Ovary (tissue), 9 donors: ENCODE results near the gene MMAB. TPM values are rescaled to one million over a fixed set of nuclear protein-coding genes. Genes with fewer than 3 reads are reported as not detected.

Experiments
- DNase-seq, 5 donors: peaks; one replicate each; pipeline ENCODE4 v3.0.0-alpha.2; 2019 to 2020
- H3K27ac ChIP-seq, 2 donors: fragments of 200-600 bp; one replicate each; pipeline versions ENCODE4 v1.5.1 to v1.8.0; 2019 to 2022
- H3K27me3 ChIP-seq: fragments of 200-600 bp; one replicate; pipeline ENCODE4 v1.8.0; 2022
- H3K36me3 ChIP-seq: fragments of 200-600 bp; sonication (generic); one replicate; pipeline ENCODE4 v1.5.1; 2019
- H3K4me1 ChIP-seq: one replicate; pipeline ENCODE4 v1.8.1; 2013; ENCODE audit warnings: mild to moderate bottlenecking, moderate library complexity; ENCODE audit not compliant: insufficient read depth
- H3K4me3 ChIP-seq: fragments of 200-600 bp; sonication (generic); one replicate; pipeline ENCODE4 v1.5.1; 2017
- H3K9me3 ChIP-seq, 2 donors: fragments of 200-600 bp in 1 of 2; sonication (generic) in 1 of 2; one replicate each; pipeline versions ENCODE4 v1.5.1 to v1.8.1; 2013 to 2019; ENCODE audit warnings: mild to moderate bottlenecking in 1 of 2, moderate library complexity in 1 of 2
- CTCF ChIP-seq, 3 donors: fragments of 450-650 bp in 2 of 3; fragments of 200-600 bp in 1 of 3; IDR thresholded peaks; one replicate each; pipeline versions ENCODE4 v1.5.1 to v1.8.0; 2016 to 2022; ENCODE audit warnings: antibody characterized with exemption in 3 of 3, mild to moderate bottlenecking in 1 of 3
- EP300 ChIP-seq: sonication (generic); formaldehyde crosslinking; IDR thresholded peaks from one replicate; pipeline ENCODE4 v1.6.1; 2017; ENCODE audit warnings: antibody characterized with exemption
- POLR2A ChIP-seq: fragments of 450-650 bp; IDR thresholded peaks from one replicate; pipeline ENCODE4 v1.6.1; 2017; ENCODE audit warnings: antibody characterized with exemption, mild to moderate bottlenecking, moderate library complexity
- WGBS, 3 donors: extraction: QIAGEN DNeasy Blood & Tissue Kit in 1 of 3; methylation state at CpG; one replicate each; pipeline versions ENCODE4 v1.1.5 to v1.1.7; 2013 to 2017; 5-methylcytosine and 5-hydroxymethylcytosine counted together
- intact Hi-C, 4 donors: fragments of 100-400 bp; cut with DNase I; formaldehyde crosslinking; loops; one replicate each; pipeline versions ENCODE4 v1.11.0 to v1.15.1; 2022 to 2023
- polyA plus RNA-seq, 2 donors: library from polyadenylated mRNA; stranded (reverse); fragments of 200-250 nt in 1 of 2; fragments of 350-450 nt in 1 of 2; fragmentation: Illumina TruSeq in 1 of 2; extraction: RNeasy Lipid Tissue Mini Kit (QIAGEN cat#74804) in 1 of 2; gene quantifications; one replicate each; pipeline ENCODE4 v1.2.3, GENCODE V29; 2013 to 2014
- total RNA-seq, 7 donors: library from RNA; depleted of rRNA in 2 of 7; stranded (reverse); fragments of >200 nt in 2 of 7; fragmentation: NEBNext Ultra II Directional in 3 of 7; extraction: Animal tissue kit (Norgen Biotek cat#: 25700) in 3 of 7; gene quantifications; one replicate each; pipeline versions ENCODE4 v1.1.0 to v1.2.4, GENCODE V29; 2016 to 2023
- donor health status: DM: no; HTN: no; CAD: no; lungs with moderate emphysema.
- donor health status: DM: no; HTN: no; CAD: no.
- donor health status: Bipolar disorder and iron deficiency.
- donor health status: DM: yes; HTN: yes; CAD: no.
- donor health status: DM: no; HTN: no; CAD: no.
- donor health status: DM: yes; HTN: yes; CAD: no.

Gene MMAB
- total and polyA plus RNA-seq, 9 donors: 20.2 to 94.9 (median 33.2) TPM

- peaks cover 2% of the 10 kb centered on the region for H3K4me1 ChIP-seq
- no peak overlapping the region for H3K27ac ChIP-seq
- TF ChIP-seq CTCF (IDR thresholded peaks at IDR 0.05) (no peak), EP300 (no peak), POLR2A (no peak)
- no peaks in the 10 kb centered on the region for H3K9me3 ChIP-seq
- intact Hi-C loops: loop anchor here in 1 of 4 donors (2.0 kb wide), 1 partner anchor 176 kb away; no protein-coding TSS in a partner anchor
- 90 to 93% (median 91%) methylated on average over 8 of the region's 8 CpGs for WGBS, 3 donors
- no peaks in the 10 kb centered on the region for H3K36me3 ChIP-seq
- no peak overlapping the region for H3K4me3 ChIP-seq
- no peak for DNase-seq
- H3K27me3 ChIP-seq: no peaks in the 10 kb centered on the region
Observed at GRCh38 chr12:109600995-109601394, 27.7 kb upstream of the MMAB start.

GRCh38 chr12:109600481-109600880 lies 27.2 kb upstream of the MMAB start:
- H3K9me3 ChIP-seq: no peaks in the 10 kb centered on the region
- intact Hi-C loops: loop anchor here in 1 of 4 donors (2.0 kb wide), 1 partner anchor 176 kb away; no protein-coding TSS in a partner anchor
- peaks cover 2% of the 10 kb centered on the region for H3K4me1 ChIP-seq
- no peaks in the 10 kb centered on the region for H3K36me3 ChIP-seq
- TF ChIP-seq CTCF (IDR thresholded peaks at IDR 0.05): no peak
- TF ChIP-seq POLR2A: no peak
- TF ChIP-seq EP300: no peak
- no peak overlapping the region for H3K4me3 ChIP-seq
- DNase-seq: no peak
- WGBS, 3 donors: 62 to 79% (median 70%) methylated on average over 2 of the region's 2 CpGs
- no peak overlapping the region for H3K27ac ChIP-seq
- H3K27me3 ChIP-seq: no peaks in the 10 kb centered on the region

GRCh38 chr12:109599087-109599486 lies 25.8 kb upstream of the MMAB start:
- intact Hi-C loops: loop anchor here (5.0 to 10.0 kb wide), 4 partner anchors 108 to 173 kb away; partner anchors contain the start of gene FAM222A (in 2 of the 4)
- peaks cover 2% of the 10 kb centered on the region for H3K4me1 ChIP-seq
- H3K9me3 ChIP-seq: no peaks in the 10 kb centered on the region
- no peak overlapping the region for H3K27ac ChIP-seq
- DNase-seq: no peak
- H3K36me3 ChIP-seq: no peaks in the 10 kb centered on the region
- 72 to 83% (median 75%) methylated on average over 7 of the region's 7 CpGs for WGBS, 3 donors
- no peak overlapping the region for H3K4me3 ChIP-seq
- no peaks in the 10 kb centered on the region for H3K27me3 ChIP-seq
- TF ChIP-seq CTCF (IDR thresholded peaks at IDR 0.05): no peak
- no peak for TF ChIP-seq POLR2A
- no peak for TF ChIP-seq EP300

- 73 to 79% (median 75%) methylated on average over 11 of the region's 11 CpGs for WGBS, 3 donors
- H3K27ac ChIP-seq: no peak overlapping the region
- no peaks in the 10 kb centered on the region for H3K9me3 ChIP-seq
- peaks cover 2% of the 10 kb centered on the region for H3K4me1 ChIP-seq
- DNase-seq: no peak
- intact Hi-C loops: loop anchor here (5.0 to 10.0 kb wide), 4 partner anchors 109 to 174 kb away; partner anchors contain the start of gene FAM222A (in 2 of the 4)
- H3K4me3 ChIP-seq: no peak overlapping the region
- no peaks in the 10 kb centered on the region for H3K27me3 ChIP-seq
- TF ChIP-seq POLR2A: no peak
- no peak for TF ChIP-seq CTCF (IDR thresholded peaks at IDR 0.05)
- TF ChIP-seq EP300: no peak
- no peaks in the 10 kb centered on the region for H3K36me3 ChIP-seq
Observed at GRCh38 chr12:109598428-109598854, 25.1 kb upstream of the MMAB start.
